ENCODE measurements around the gene EPB41L4B.

The EPB41L4B gene

GRCh38 chr9:109122726-109123621, 197.9 kb downstream of the EPB41L4B start:
- DNase-seq (ENCODE audit: low read depth in 3 of 3): no peak

Measured in stimulated activated CD4-positive, alpha-beta T cell treated with anti-CD3 and anti-CD28 coated beads, TNF-alpha, amount 100 ng/mL, for 4 hours (primary cell).